ENCODE data around the gene SPAG9. TPM values are rescaled to one million over a fixed set of nuclear protein-coding genes. Genes with fewer than 3 reads are reported as not detected.

The SPAG9 gene
- total RNA-seq, 4 donors from 2014 or later = 39.4 to 211 (median 107) TPM

DNA sequence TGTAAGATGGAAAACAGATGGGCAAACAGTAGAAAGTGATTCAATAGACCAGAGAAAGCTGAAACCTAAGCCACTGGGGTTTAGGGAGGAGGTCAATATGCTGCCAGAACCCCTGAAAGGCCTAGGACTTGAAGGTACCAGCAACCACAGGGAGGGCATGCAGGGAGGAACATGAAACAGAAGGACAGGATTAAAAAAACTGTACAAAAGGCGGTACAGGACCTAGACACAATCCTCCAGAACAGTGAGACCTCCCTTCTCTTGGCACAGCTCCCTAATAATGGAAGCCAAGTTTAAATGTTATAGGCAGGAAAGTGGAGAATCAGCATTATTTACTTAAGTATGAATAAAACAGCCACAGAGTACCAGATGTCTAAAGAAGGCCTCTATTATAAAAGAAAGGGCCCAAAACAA lies 105.5 kb downstream of the SPAG9 start:
- intact Hi-C loops (cut with DNase I; ENCODE audit: low total_unique reads) = no loop called here
- Histone ChIP-seq H3K9me3 (no peaks in the 10 kb centered on the region), H3K27me3 (no peaks in the 10 kb centered on the region), H3K36me3 (no peaks in the 10 kb centered on the region), H3K4me1 (peaks cover 0 to 3% of the 10 kb centered on the region in 2 donors), H3K27ac (peak overlapping the region; percentile 58 to 65), H3K4me3 (no peak overlapping the region)
- no peak for DNase-seq
- TF ChIP-seq, protein P1, sequence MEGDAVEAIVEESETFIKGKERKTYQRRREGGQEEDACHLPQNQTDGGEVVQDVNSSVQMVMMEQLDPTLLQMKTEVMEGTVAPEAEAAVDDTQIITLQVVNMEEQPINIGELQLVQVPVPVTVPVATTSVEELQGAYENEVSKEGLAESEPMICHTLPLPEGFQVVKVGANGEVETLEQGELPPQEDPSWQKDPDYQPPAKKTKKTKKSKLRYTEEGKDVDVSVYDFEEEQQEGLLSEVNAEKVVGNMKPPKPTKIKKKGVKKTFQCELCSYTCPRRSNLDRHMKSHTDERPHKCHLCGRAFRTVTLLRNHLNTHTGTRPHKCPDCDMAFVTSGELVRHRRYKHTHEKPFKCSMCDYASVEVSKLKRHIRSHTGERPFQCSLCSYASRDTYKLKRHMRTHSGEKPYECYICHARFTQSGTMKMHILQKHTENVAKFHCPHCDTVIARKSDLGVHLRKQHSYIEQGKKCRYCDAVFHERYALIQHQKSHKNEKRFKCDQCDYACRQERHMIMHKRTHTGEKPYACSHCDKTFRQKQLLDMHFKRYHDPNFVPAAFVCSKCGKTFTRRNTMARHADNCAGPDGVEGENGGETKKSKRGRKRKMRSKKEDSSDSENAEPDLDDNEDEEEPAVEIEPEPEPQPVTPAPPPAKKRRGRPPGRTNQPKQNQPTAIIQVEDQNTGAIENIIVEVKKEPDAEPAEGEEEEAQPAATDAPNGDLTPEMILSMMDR (IDR thresholded peaks at IDR 0.05) = no peak

DNA sequence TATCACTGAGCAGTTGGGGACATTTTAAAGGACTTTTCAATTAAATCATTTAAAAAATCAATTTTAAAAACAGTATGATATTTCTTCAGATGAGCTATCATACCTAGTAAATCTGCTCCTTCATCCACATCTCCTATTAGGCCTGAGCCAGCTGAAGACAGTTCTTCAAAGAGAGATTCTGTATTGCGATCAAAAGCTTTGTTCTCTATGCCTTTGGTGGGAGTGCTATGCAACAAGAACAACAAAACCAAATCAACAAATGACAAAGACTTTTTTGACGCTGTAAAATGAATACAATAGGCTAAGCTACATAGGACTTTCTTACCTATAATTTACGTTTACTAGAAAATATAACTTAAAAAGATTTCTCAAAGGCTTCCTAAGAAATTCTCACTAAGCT lies 106.5 kb downstream of the SPAG9 start:
- Histone ChIP-seq H3K27me3 (no peaks in the 10 kb centered on the region), H3K4me3 (no peak overlapping the region), H3K4me1 (peaks cover 0 to 3% of the 10 kb centered on the region in 2 donors), H3K27ac (peak overlapping the region; percentile 58 to 65), H3K36me3 (no peaks in the 10 kb centered on the region), H3K9me3 (no peaks in the 10 kb centered on the region)
- TF ChIP-seq, protein P1 (IDR thresholded peaks at IDR 0.05) = no peak
- no peak for TF ChIP-seq POLR2A (IDR thresholded peaks at IDR 0.05)
- no peak for DNase-seq
- intact Hi-C loops (cut with DNase I; ENCODE audit: low total_unique reads) = no loop called here

DNA sequence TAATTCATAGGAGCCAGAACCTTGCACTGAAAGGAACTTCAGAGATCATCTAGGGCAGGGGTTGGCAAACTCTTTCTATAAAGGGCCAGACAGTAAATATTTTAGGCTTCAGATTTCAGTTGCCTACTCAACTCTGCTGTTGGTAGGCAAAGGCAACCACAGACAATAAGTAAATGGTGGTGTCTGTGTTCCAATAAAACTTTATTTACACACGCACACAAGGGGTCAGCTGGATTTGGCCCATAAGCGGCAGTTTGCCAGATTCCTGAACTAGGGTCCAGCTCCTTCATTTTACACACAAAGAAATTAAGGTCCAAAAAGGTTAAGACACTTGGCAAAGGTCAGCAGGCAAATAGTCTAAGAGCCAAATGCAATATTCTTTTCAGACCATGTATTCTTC lies 107.3 kb downstream of the SPAG9 start:
- TF ChIP-seq, protein P1 (IDR thresholded peaks at IDR 0.05) = no peak
- TF ChIP-seq POLR2A (IDR thresholded peaks at IDR 0.05) = no peak
- Histone ChIP-seq H3K27me3 (no peaks in the 10 kb centered on the region), H3K9me3 (no peaks in the 10 kb centered on the region), H3K27ac (peak overlapping the region; percentile 58 to 65), H3K4me1 (peaks cover 0 to 3% of the 10 kb centered on the region in 2 donors), H3K36me3 (no peaks in the 10 kb centered on the region), H3K4me3 (no peak overlapping the region)
- intact Hi-C loops (cut with DNase I; ENCODE audit: low total_unique reads) = no loop called here
- no peak for DNase-seq

DNA sequence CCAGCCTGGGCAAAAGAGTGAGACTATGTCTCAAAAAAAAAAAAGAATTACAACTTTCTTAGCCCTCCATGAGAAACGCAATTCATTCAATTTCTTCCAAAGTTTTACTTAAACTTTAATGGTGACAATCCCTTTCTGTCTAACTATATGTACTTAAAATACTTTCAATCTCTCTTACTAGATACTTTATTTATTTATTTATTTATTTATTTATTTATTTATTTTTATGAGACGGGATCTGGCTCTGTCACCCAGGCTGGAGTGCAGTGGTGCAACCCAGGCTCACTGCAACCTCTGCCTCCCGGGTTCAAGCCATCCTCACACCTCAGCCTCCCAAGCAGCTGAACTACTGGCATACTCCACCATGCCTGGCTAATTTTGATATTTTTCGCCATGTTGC lies 108.1 kb downstream of the SPAG9 start:
- DNase-seq = no peak
- peaks cover 0 to 3% of the 10 kb centered on the region in 2 donors for H3K4me1 ChIP-seq
- H3K36me3 ChIP-seq = no peaks in the 10 kb centered on the region
- no peaks in the 10 kb centered on the region for H3K9me3 ChIP-seq
- no peak for TF ChIP-seq POLR2A (IDR thresholded peaks at IDR 0.05)
- TF ChIP-seq, protein P1 (IDR thresholded peaks at IDR 0.05) = no peak
- H3K4me3 ChIP-seq = no peak overlapping the region
- intact Hi-C loops (cut with DNase I; ENCODE audit: low total_unique reads) = no loop called here
- peak overlapping the region in 1 of 2 donors; percentile 11 for H3K27ac ChIP-seq
- H3K27me3 ChIP-seq = no peaks in the 10 kb centered on the region

DNA sequence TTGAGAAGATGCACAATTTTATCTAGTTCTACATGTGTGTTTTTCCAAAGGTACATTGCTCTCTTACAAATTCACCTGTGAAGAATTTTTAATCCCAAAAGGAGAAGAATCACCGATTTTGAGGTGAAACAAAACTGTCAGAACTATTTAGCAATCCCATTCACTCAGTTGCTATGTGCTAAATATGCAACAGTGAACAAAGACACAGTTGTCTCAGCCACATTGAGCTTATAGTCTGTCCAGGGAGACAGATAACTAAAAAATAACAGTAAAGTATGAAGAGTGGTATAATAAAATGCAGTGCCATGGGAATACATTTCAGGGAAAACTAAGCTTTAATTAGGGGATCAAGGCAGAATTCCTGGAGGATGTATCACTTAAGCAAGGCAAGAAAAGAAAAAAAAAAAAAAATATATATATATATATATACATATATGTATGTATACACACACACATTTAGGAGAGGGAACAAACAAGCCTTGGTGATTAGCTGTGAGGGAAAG lies 110.4 kb downstream of the SPAG9 start:
- DNase-seq = no peak
- intact Hi-C loops (cut with DNase I; ENCODE audit: low total_unique reads) = no loop called here

More for the DNA sequence above, 110.4 kb downstream of the SPAG9 start:
- Histone ChIP-seq H3K4me3 (no peak overlapping the region), H3K9me3 (no peaks in the 10 kb centered on the region), H3K36me3 (no peaks in the 10 kb centered on the region), H3K27ac (no peak overlapping the region), H3K27me3 (no peaks in the 10 kb centered on the region), H3K4me1 (no peaks in the 10 kb centered on the region)
- TF ChIP-seq POLR2A (IDR thresholded peaks at IDR 0.05) = no peak
- TF ChIP-seq, protein P1 (IDR thresholded peaks at IDR 0.05) = no peak
